ENCODE measurements around the gene KLF7. TPM values are rescaled to one million over a fixed set of nuclear protein-coding genes. Genes with fewer than 3 reads are reported as not detected.

KLF7 gene
- polyA plus RNA-seq, 12 donors = 12.6 to 33.2 (median 15.9) TPM; not detected in 1

DNA sequence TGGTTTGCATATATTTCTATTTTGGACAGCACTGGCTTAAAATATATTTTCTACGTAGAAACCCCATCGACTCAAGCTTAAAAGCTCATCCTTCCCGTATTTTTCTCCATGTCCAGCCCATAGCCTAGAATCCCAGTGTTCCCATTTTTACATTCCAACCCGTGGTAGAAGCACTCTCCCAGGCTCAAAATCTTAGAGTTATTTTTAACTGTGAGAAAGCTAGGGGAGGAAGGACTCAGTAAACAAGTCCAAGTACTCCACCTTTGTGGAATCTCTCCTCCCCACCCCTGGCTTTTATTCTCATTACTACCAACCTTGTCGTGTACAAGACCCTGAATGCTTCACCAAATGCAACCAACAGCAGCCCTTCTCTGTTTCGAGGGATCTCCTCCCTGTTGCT is 69.8 kb downstream of the KLF7 start:
- DNase-seq = no peak

DNA sequence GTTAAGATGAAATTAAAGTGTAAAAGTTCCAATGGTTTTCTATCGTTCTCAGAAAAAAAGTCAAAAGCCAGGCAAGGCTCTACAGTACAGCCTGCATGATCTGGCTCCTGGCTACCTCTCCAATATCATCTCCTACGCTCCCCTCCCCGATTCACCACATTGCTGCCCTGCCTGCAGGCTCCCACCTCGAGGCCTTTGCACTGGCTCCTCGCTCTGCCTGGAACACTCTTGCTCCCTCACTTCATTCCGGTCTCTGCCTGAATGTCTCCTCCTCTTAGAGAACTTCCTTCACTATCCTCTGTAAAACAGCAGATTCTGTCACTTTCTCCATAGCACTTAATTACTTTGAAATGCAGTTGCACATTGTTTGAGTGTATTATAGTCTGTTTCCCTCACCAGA is 72.5 kb downstream of the KLF7 start:
- DNase-seq = no peak

GRCh38 chr2:207092818-207093217 is 72.9 kb downstream of the KLF7 start:
- no peak for DNase-seq

DNA sequence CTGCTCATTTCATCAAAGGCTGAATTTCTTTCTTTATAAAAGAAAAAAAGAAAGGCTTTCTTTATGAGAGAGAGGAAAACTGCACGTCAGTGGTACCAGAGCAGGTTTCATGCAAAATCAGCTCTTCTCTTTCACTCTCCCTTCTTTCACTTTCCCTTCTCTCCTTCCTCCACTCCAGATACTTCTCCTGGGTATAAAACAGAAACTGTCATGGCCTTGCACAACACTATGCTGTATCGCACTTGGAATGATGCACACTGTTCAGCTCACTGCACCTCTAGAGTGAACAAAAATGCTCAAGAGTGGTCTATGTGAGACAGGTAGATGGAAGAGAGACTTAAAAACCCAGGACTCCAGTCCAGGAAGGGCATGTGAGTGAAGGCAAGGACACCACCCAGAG is 73.8 kb downstream of the KLF7 start:
- no peak for DNase-seq

- no peak for DNase-seq
Observed at GRCh38 chr2:207091176-207091575, 74.6 kb downstream of the KLF7 start.

- no peak for DNase-seq
Observed at GRCh38 chr2:207090389-207090788, 75.4 kb downstream of the KLF7 start.

GRCh38 chr2:207088839-207089238 is 76.9 kb downstream of the KLF7 start:
- DNase-seq = no peak

DNA sequence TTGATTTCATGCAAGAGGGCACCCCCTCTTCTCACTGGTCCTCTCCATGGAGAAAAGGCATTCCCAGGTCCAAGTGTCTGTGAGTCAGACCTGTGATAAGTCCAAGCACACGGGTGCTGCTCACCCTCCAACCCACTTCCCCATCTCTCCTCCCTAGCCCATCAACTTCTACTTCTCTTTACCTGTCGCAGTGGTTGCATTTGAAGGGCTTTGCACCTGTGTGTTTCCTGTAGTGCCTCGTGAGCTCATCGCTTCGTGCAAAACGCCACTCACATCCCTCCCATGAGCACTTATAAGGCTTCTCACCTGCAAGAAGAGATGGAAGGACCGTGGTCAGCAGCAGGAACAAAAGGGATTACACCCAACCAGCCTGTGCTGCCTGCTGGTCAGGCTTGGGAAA is 77.5 kb downstream of the KLF7 start:
- DNase-seq = no peak

- DNase-seq = no peak
Observed at GRCh38 chr2:207087046-207087902, 78.5 kb downstream of the KLF7 start.

DNA sequence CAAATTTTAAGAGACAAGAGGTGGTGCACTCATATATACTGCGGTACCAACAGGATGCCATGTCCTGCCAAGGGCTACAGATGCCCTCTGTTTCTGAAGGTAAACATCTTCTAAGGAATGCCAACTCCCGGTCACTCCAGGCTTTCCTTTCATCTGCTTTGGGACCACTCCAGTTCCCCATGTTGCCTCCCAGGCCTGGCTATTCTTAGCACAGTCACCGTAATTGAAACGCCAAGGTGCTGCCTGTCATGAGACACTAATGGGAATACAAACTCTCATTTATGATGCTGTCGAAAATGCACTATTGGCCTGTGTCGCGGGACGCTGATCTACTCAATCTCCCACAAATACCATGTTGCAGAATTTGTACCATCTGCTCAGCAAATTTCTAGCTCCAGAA is 79.6 kb downstream of the KLF7 start:
- DNase-seq = no peak

DNA sequence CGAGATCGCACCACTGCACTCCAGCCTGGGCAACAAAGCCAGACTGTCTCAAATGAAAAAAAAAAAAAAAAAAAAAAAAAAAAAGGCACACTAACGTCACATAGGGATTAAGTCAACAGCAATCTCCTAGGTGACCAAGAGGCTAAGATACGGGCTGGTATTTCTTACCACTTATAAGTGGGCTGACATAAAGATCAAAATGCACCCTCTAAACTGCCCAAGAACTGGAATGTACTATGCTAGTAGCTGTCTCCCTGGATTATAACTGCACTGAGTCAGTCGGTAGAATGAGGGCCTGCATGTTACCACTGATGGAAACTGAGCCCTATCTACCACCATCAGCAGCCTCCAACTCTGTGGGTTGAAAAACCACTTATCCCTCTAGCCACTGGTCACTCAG is 80.6 kb downstream of the KLF7 start:
- no peak for DNase-seq

GRCh38 chr2:207083361-207084110 is 82.2 kb downstream of the KLF7 start:
- peak; percentile 30 for DNase-seq

DNA sequence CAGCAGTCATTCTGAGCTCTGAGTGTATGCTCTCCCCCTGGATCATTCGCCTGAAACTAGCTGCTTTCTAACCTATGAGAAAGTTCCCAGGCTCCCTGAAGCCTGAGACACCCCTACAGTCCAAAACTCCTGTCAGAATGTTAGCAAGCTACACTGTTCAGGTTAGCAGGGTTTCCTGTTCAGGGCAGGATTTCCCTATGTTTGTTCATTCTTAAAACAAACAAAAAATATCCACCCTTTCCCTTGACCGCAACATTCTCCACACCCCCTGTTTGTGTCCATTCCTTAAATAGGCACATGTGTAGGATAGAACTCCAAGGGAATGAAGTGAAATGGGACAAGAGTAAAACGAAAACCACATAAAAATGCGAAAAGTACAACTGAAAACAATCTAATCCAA is 83.1 kb downstream of the KLF7 start:
- DNase-seq = no peak

GRCh38 chr2:207078186-207078798 is 87.5 kb downstream of the KLF7 start:
- DNase-seq = no peak

GRCh38 chr2:207077266-207077665 is 88.5 kb downstream of the KLF7 start:
- no peak for DNase-seq

DNA sequence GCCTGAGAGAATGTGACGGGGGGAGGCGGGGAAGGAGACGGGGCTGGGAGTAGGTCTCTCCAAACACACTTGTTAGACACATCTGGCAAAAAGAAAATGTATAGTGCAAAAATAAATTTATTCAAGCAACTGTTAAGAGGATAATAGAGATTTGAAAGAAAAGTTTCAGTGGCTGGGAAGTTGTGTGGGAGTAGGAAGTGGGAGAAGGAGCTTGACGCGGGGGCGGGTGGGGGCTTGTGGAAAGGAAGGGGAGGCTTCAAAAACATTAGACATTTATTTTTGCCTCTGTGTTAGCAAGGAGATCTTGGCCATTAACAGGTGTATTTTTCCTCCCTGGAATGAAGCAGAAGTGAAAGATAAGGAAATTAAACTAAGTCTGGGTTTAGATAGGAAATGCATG is 90.3 kb downstream of the KLF7 start:
- DNase-seq = no peak

DNA sequence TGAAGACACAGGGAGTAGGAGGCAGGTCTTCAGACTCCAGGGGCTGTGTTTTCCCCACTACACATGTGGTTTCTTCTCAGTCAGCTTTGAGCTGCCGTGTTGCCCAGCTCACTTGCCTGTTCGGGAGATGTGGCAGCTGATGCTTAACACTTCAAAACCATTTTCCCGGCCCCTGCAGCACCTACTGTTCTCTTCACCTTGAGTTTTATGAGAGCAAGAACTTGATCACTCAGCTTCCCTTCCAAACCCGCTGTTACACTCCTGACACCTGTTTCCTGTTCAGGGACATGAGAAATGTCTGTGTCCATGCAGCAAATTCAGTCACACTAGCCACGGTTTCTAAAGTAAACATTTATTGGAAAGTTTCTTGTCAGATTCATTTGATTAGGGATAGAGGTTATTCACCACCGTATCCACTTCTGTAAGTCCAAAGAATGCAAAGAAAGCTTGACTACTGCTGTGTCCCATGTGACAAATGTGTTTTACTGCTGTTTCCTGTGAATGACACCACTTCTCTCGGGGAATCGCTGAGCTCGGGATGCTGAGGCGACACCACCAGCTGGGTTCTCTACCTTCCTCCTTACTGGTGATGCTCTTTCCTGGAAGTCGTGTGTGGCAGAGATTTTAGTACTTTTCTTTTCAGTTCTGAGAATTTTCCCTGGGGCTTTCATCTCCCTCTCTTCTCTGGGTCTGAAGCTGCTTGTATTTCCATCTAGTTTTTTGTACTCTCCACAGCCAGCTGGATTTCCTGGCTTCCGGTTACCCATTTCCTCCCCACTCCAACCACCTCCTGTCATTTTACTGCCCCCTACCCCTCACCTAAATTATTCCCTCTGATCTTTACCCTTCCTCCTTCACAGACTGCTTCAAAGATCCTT is 91.7 kb downstream of the KLF7 start:
- DNase-seq = peak; percentile 55

DNA sequence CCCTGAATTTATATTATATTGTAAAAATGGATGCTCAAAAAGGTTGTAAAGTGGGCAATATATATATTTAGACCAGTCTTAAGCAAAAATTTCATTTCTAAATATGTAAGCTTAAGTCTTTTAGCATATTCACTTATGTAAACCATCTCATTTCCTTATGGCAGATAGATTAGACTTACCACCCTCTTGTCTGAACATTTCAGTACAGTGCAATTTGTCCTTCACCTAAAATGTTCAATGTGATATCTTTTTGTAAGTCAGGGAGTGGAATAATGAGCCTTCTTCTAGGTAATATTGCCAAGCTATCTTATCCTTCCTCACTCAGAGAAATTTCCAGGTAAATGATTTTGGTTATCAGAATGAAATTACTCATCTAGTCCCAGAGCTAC is 92.3 kb downstream of the KLF7 start:
- no peak for DNase-seq

DNA sequence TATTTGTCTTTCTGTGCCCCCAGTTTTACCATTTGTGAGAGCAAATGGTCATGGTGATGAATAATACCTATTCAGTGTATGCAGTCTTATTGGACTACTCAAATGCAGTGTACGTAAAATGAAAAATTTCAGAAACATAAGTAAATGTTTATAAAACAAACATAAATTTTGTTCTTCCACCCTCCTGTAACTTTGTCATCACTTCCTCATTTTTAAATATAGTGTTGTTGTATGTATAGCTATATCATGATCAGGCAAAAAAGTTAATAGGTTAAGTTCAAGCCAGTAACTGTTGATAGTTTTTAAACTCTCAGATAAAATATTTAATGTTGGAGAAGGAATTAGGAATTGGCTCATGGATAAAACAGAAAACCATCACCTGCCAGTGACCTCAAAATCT is 93.2 kb downstream of the KLF7 start:
- no peak for DNase-seq

GRCh38 chr2:207071820-207072219 is 93.9 kb downstream of the KLF7 start:
- no peak for DNase-seq

DNA sequence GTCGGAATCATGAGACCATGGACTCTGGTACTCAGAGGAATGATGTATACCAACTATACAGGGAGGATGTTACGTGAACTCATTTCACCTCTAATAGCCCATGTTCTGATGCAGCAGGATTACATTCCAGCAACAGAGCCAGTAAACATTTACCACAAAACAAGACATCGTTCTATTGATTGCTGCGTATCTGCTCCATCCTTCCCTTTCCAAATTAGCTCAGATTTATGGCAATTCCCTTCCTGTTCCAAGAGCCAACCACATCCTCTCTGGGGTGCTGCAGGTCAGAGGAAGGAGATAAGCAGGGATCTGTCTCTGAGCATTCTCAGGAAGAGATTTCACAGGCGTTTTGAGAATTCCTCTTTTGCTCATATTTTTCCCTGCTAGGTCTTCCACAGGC is 98.3 kb downstream of the KLF7 start:
- no peak for DNase-seq
